Endothelial cell (in vitro differentiated cells): ENCODE data around the gene KCNJ12. TPM values are rescaled to one million over a fixed set of nuclear protein-coding genes. Genes with fewer than 3 reads are reported as not detected.
"Not testable (repeated sequence)": the region's sequence is repeated elsewhere in the genome, so short reads cannot be mapped to it uniquely, and the experiment has no call there.

Experiments
- DNase-seq: peaks from one replicate; pipeline ENCODE4 v3.0.0; 2021; ENCODE audit warnings: low spot score
- H3K27ac Mint-ChIP-seq: one replicate; pipeline ENCODE4 v1.8.0; 2021; ENCODE audit warnings: mixed read lengths, inconsistent platforms; ENCODE audit not compliant: unreplicated experiment
- H3K27me3 Mint-ChIP-seq: one replicate; pipeline ENCODE4 v1.8.0; 2021; ENCODE audit warnings: mild to moderate bottlenecking, moderate library complexity, mixed read lengths, inconsistent platforms; ENCODE audit not compliant: unreplicated experiment
- H3K36me3 Mint-ChIP-seq: one replicate; pipeline ENCODE4 v1.8.0; 2021; ENCODE audit warnings: mild to moderate bottlenecking, low read depth, mixed read lengths, inconsistent platforms; ENCODE audit not compliant: unreplicated experiment
- H3K4me1 Mint-ChIP-seq: one replicate; pipeline ENCODE4 v1.8.0; 2021; ENCODE audit warnings: mild to moderate bottlenecking, mixed read lengths, inconsistent platforms; ENCODE audit not compliant: unreplicated experiment
- H3K4me3 Mint-ChIP-seq: one replicate; pipeline ENCODE4 v1.8.0; 2021; ENCODE audit warnings: mild to moderate bottlenecking, mixed read lengths, inconsistent platforms; ENCODE audit not compliant: unreplicated experiment
- H3K9me3 Mint-ChIP-seq: one replicate; pipeline ENCODE4 v1.8.0; 2021; ENCODE audit warnings: mixed read lengths, inconsistent platforms; ENCODE audit not compliant: unreplicated experiment
- total RNA-seq: library from RNA; stranded (reverse); fragmentation: NEBNext Ultra II Directional; extraction: Animal tissue kit (Norgen Biotek cat#: 25700); gene quantifications from one replicate; pipeline ENCODE4 v1.2.1, GENCODE V29; 2021; ENCODE audit not compliant: unreplicated experiment
- TF ChIP-seq, protein P1 (sequence below): fragments of 200-600 bp; sonication (generic); IDR thresholded peaks from one replicate; pipeline ENCODE4 v1.5.0; 2021; ENCODE audit warnings: antibody characterized with exemption; ENCODE audit not compliant: unreplicated experiment

KCNJ12 gene
- total RNA-seq, 1 donor from 2014 or later: 0.56 TPM

GRCh38 chr17:21339011-21339410 lies 37.1 kb upstream of the KCNJ12 start:
- H3K36me3 Mint-ChIP-seq: no peaks in the 10 kb centered on the region

DNA sequence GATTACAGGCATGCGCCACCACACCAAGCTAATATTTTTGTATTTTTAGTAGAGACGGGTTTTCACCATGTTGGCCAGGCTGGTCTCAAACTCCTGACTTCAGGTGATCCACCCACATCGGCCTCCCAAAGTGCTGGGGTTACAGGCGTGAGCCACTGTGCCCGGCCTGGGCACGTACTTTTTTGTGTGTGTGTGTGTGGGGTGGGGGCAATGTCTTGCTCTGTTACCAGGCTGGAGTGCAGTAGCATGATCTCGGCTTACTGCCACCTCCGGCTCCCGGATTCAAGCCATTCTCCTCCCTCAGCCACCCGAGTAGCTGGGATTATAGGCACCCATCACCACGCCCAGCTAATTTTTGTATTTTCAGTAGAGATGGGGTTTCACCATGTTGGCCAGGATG lies 36.6 kb upstream of the KCNJ12 start:
- H3K36me3 Mint-ChIP-seq, DNase-seq, H3K27me3 Mint-ChIP-seq: not testable (repeated sequence)

More at GRCh38 chr17:21339011-21339410, 37.1 kb upstream of the KCNJ12 start:
- H3K27ac Mint-ChIP-seq: no peak overlapping the region
- no peak overlapping the region for H3K4me3 Mint-ChIP-seq
- peaks cover 2% of the 10 kb centered on the region for H3K27me3 Mint-ChIP-seq
- no peaks in the 10 kb centered on the region for H3K9me3 Mint-ChIP-seq
- no peaks in the 10 kb centered on the region for H3K4me1 Mint-ChIP-seq
- no peak for DNase-seq
- TF ChIP-seq, protein P1, sequence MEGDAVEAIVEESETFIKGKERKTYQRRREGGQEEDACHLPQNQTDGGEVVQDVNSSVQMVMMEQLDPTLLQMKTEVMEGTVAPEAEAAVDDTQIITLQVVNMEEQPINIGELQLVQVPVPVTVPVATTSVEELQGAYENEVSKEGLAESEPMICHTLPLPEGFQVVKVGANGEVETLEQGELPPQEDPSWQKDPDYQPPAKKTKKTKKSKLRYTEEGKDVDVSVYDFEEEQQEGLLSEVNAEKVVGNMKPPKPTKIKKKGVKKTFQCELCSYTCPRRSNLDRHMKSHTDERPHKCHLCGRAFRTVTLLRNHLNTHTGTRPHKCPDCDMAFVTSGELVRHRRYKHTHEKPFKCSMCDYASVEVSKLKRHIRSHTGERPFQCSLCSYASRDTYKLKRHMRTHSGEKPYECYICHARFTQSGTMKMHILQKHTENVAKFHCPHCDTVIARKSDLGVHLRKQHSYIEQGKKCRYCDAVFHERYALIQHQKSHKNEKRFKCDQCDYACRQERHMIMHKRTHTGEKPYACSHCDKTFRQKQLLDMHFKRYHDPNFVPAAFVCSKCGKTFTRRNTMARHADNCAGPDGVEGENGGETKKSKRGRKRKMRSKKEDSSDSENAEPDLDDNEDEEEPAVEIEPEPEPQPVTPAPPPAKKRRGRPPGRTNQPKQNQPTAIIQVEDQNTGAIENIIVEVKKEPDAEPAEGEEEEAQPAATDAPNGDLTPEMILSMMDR: no peak

GRCh38 chr17:21340407-21340806 lies 35.8 kb upstream of the KCNJ12 start:
- H3K4me3 Mint-ChIP-seq, H3K27me3 Mint-ChIP-seq: not testable (repeated sequence)

More for the DNA sequence above, 36.6 kb upstream of the KCNJ12 start:
- not testable (repeated sequence) for H3K4me1 Mint-ChIP-seq, H3K9me3 Mint-ChIP-seq, H3K27ac Mint-ChIP-seq, H3K4me3 Mint-ChIP-seq

GRCh38 chr17:21341279-21341678 lies 34.9 kb upstream of the KCNJ12 start:
- H3K4me3 Mint-ChIP-seq, H3K4me1 Mint-ChIP-seq, H3K27ac Mint-ChIP-seq, DNase-seq, H3K27me3 Mint-ChIP-seq, H3K9me3 Mint-ChIP-seq, H3K36me3 Mint-ChIP-seq: not testable (repeated sequence)

More at GRCh38 chr17:21340407-21340806, 35.8 kb upstream of the KCNJ12 start:
- H3K27ac Mint-ChIP-seq, H3K36me3 Mint-ChIP-seq, DNase-seq, H3K9me3 Mint-ChIP-seq, H3K4me1 Mint-ChIP-seq: not testable (repeated sequence)

- H3K4me3 Mint-ChIP-seq, H3K36me3 Mint-ChIP-seq, H3K27ac Mint-ChIP-seq, H3K27me3 Mint-ChIP-seq, H3K4me1 Mint-ChIP-seq, DNase-seq, H3K9me3 Mint-ChIP-seq: not testable (repeated sequence)
Measured at GRCh38 chr17:21341925-21342540, 34.1 kb upstream of the KCNJ12 start.

DNA sequence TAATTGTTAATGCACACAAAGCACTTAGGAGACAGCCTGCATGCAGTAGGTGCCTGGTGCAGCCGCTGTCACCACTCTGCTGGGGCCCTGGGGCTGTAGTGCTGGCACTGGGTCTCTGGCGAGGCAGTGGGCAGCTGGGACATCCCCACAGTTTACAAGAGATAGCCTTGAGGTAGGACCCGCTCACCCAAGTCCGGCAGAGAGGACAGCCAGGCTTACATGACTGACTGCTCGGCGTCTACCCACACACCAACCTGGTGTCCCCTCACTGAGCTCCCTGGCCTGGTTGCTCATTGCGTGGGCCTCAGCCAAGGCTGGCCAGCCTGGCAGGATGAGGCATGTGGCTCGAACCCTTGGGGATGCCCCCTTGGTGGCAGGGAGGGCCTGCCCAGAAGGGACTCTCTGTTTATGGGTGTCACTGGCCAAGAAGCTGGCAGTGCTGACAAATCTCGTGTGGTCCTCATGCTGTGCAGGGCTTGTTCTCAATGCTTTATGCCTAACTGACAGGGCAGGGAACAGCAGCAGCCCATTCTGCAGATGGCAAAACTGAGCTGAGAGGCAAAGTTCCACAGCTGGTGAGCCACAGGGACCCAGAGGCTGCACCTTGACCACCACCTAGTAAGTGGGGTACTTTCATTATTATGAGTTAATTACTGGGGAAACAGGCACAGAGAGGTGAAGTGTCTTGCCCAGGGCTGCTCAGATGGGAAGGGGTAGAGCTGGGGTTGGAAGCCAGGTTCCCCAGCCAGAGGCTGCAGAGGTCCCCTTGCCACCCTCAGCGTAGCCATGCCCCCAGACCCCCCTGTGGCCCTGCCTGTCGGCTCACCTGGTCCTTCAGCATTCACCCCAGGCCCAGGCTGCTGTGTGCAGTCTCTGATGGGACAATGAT lies 32.9 kb upstream of the KCNJ12 start:
- not testable (repeated sequence) for H3K27ac Mint-ChIP-seq, H3K4me1 Mint-ChIP-seq, H3K9me3 Mint-ChIP-seq, DNase-seq, H3K36me3 Mint-ChIP-seq, H3K27me3 Mint-ChIP-seq, H3K4me3 Mint-ChIP-seq

DNA sequence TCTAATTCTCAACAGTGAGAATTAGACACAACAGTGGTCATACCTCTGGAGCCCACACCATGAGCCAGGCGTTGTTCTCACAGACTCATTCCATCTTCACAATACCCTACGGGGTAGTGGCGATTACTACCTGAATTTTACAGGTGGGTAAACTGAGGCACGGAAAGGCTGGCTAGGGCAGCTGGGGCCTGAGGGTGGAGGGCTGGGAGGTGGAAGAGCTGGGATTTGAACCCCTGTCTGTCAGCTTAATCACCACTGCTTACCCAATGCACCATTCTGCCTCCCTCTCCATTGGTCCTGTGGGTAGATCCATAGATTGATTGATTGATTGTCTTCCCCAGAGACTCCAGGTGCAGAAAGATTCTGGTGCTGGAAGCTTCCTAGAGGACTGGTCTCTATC lies 31.4 kb upstream of the KCNJ12 start:
- H3K4me1 Mint-ChIP-seq, H3K4me3 Mint-ChIP-seq, H3K9me3 Mint-ChIP-seq, DNase-seq, H3K27ac Mint-ChIP-seq, H3K36me3 Mint-ChIP-seq, H3K27me3 Mint-ChIP-seq: not testable (repeated sequence)

DNA sequence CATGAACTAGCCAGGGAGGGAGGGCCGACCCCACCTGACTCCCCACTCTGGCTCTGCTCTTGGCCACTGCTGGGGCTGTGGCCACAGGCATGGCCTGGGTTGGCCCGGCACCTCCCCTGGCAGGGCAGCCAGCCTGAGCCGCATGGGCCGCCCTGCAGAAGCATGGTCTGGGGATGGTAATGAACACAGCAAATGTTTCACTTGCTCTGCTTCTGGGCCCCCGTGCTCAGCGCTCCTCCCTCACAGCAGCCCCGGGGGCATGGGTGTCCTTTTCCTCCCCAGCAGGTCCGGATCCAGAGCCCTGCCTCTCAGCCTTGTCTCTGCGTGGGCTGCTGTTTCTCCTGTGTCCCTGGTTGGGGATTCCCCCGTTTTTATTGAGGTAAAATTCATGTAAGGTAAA lies 30.9 kb upstream of the KCNJ12 start:
- DNase-seq: no peak
- peaks cover 4% of the 10 kb centered on the region for H3K27me3 Mint-ChIP-seq
- H3K27ac Mint-ChIP-seq: no peak overlapping the region
- TF ChIP-seq, protein P1: no peak
- no peaks in the 10 kb centered on the region for H3K9me3 Mint-ChIP-seq
- no peaks in the 10 kb centered on the region for H3K4me1 Mint-ChIP-seq
- no peaks in the 10 kb centered on the region for H3K36me3 Mint-ChIP-seq
- H3K4me3 Mint-ChIP-seq: no peak overlapping the region

GRCh38 chr17:21346107-21346506 lies 30.1 kb upstream of the KCNJ12 start:
- not testable (repeated sequence) for H3K4me1 Mint-ChIP-seq, H3K4me3 Mint-ChIP-seq, H3K36me3 Mint-ChIP-seq, H3K9me3 Mint-ChIP-seq, DNase-seq, H3K27ac Mint-ChIP-seq, H3K27me3 Mint-ChIP-seq

DNA sequence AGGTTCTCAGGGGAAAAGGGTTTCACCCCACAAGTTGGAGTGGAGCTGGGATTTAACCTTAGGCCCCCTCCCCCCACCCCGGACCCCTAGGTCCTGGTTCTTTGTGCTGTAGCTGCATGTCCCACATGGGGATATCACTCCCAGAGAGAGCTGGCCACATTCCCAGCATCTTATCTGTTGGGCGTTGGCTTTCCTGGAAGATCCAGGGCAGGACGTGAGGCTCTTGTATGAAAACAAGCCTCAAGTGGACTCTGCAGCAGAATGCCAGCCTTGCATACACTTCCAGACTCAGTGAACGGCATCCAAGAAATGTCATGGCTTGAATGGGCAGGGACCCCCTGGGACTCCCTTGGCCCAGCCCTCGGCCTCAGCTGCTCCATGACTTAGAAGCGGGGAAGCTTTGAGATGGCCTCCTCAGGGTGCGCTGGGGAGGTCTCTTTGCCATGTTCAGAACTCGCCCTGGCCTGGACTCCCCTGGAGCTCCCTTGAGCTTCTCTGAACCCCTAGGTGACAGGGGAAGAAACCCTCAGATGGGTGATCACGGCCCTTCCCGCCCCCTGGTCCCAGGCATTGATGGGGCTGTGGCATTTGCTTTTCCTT lies 29.4 kb upstream of the KCNJ12 start:
- H3K36me3 Mint-ChIP-seq, H3K4me1 Mint-ChIP-seq, H3K27ac Mint-ChIP-seq, H3K9me3 Mint-ChIP-seq, H3K4me3 Mint-ChIP-seq, H3K27me3 Mint-ChIP-seq, DNase-seq: not testable (repeated sequence)
